Occipital lobe (tissue), 2 donors: ENCODE data around the gene ZCCHC24. TPM values are rescaled to one million over a fixed set of nuclear protein-coding genes. Genes with fewer than 3 reads are reported as not detected.
"Not testable (repeated sequence)": the region's sequence is repeated elsewhere in the genome, so short reads cannot be mapped to it uniquely, and the experiment has no call there.

Experiments used
- DNase-seq: peaks from one replicate; lab custom pipeline; 2025; lab: John Stamatoyannopoulos, UW
- total RNA-seq: library from RNA; depleted of rRNA; stranded (reverse); fragments of >200 nt; gene quantifications from one replicate; pipeline ENCODE4 v1.2.3, GENCODE V29; 2014

ZCCHC24 gene
- total RNA-seq, 1 donor from 2014 or later, result 6.2 TPM

DNA sequence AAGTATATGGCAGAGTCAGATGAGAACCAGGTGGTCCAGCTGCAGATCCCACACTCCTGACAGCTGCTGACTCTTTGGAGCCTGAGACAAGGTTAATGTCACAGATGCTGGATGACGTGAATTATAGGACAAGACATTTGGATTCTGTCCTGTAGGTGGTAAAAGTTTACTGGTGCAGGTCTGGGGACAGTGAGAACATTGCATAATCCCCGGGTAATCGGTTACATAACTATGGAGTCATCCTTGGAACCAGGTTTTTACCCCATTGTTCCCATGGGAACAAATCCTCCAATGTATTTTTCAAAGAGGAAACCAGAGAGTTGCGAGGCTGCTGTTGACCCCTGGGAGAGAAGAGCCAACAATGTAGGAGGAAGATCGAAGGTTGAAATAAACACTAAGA lies 27.5 kb upstream of the ZCCHC24 start:
- no peak for DNase-seq

- DNase-seq, result no peak
These were observed 27.0 kb upstream of the ZCCHC24 start for GRCh38 chr10:79472449-79472848.

GRCh38 chr10:79471776-79472175 lies 26.4 kb upstream of the ZCCHC24 start:
- DNase-seq, result no peak

GRCh38 chr10:79470096-79470495 lies 24.7 kb upstream of the ZCCHC24 start:
- no peak for DNase-seq

DNA sequence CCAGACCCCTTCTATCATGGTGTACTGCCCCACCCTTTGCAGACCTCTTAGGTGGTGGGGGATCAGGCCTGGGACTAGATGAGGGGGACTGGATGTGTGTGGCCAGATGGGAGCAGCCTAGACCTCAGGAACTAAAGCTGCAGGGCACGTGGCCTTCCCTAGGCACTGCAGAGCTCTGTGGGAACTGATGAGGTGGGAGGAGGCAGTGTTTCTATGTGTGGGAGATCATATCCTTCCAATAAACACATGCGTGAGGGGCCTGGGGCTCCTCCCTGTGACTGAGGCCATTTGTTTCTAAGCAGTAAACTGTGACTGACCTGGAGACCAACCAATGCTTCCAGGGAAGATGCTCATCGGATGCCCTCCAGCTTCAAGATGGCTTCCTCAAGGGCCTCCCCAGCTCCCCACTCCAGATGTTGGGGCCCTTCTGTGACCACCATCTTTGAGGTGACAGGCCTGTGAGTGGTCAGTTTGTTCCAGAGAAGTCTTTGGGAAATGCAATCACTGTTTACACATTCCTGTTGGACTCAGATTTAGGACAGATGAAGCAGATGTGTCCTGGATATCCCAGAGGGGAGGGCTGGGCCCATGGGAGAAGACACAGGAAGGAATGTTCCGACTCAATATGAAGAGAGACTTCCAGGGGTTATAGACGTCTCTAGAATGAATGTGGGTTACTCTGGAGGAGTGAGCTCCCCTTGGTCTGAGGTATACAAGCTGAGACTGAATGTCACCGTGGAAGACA lies 23.6 kb upstream of the ZCCHC24 start:
- DNase-seq, result no peak

DNA sequence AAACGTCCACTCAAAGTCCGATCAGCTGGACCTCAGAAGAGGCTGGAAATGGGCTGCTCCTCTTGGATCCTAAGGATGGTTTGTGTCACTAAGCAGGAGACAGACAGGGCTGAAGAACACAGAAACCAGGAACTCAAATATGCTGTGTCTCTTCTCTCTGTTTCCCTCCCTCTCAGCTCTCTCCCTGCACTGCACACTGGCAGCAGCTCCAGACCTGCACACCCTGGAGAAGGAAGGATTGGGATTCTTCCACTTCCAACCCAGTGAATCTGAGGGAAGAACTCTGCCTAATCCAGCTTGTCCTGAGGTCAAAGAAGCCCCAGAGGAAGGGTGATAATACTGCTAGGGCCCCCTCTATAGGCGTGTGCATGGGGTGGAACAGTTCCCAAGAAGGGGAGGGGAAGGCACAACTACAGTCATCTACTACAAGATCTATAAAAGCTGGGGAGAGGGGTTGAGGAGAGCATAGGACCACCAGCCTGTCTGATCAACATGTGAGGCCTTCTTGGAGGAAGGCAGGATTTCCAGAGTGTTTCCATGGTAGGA lies 22.7 kb upstream of the ZCCHC24 start:
- no peak for DNase-seq

GRCh38 chr10:79465341-79465740 lies 19.9 kb upstream of the ZCCHC24 start:
- DNase-seq, result no peak

DNA sequence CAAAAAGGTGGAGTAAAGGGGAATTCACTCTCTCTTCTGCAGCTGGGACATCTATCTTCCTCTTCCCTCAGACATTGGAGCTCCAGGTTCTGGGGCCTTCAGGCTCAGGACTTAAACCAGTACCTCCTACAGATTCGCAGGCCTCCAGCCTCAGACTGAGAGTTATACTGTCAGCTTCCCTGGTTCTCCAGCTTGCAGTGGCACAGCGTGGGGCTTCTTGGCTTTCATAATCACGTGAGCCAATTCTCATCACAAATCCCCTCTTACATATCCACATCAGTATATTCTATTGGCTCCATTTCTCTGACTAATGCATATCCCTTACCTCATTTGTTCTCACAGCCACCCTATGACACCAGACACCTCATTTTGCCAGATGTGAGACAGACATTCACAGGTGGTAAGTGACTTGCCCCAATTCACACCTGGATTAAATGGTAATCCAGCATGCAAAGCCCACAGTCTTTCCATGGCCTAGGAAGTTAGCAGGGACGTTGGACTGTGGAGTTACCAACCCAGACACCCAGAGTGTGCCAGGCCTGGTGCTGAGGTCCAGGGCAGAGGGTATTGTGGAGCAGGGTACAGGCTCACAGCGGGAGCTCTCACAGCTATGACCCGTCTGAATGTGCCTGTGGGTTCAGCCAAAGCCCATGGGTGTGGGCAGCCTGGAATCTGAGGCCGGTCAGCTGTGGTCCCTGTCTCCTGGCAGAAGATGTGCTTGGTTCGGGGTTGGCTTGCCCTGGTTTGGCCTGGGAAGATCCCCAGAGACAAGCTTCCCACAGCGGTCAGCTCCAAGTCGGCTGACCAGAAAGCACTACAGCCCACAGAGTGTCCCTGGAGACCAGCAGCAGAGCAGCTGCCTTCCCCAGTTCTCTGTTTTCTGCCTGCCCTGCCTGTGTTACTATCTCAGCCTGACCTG lies 18.4 kb upstream of the ZCCHC24 start:
- DNase-seq, result no peak

- DNase-seq, result no peak
These were observed 15.3 kb upstream of the ZCCHC24 start for GRCh38 chr10:79460687-79461086.

DNA sequence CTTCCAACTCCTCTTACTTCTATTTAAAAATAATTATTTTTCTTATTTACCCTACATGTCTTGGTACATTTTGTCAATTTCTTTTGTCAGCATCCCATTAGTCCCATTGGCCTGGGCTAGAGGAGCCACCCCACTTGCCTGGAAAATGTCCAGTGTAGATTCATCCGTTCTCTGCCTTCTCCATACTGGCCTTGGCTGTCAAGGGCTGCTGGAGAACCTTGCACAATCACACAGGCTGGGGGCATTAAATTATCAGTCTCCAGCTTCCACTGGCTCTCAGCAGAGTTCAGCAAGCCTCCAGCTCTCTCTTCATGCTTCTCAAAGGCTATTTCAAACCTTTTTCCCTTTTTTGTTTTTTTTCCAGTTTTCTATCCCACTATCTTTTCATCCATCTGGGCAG lies 13.8 kb upstream of the ZCCHC24 start:
- no peak for DNase-seq

DNA sequence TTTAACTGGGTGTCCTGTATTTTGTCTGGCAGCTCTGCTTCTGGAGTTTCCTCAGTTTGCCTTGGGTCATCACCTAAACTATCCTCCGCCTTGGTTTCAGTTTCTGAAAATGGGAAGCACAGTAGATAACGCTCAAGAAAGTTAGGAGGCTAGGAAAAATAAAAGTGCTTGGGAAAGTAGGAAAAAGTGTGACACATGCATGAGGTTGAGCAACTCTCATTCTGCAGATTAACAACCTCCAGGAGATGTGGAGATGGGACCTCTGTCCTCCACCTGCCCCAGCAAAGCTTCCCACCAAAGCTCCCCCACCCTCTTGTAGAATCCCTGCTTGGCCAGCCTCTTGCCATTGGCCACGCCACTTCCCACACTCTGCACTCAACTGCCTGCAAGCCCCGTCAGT lies 13.1 kb upstream of the ZCCHC24 start:
- no peak for DNase-seq

- DNase-seq, result no peak
These were observed 11.9 kb upstream of the ZCCHC24 start for GRCh38 chr10:79457256-79457785.

GRCh38 chr10:79454259-79454658 lies 8.8 kb upstream of the ZCCHC24 start:
- no peak for DNase-seq

DNA sequence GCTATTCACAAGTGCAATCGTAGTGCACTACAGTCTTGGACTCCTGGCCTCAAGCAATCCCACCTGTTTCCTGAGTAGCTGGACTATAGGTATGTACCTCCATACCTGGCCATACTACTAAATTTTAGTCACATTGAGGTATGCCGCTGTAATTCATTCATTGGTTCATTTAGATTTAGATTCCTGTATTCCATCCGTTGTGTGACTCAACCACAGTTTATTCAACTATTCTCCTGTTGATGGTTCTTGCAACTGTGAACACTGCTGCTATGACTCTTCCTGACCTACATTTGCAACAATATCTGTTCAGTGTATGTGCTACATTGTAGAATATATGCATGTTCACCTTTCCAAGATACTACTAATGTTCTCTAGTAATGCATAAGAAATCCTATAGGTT lies 8.0 kb upstream of the ZCCHC24 start:
- no peak for DNase-seq

GRCh38 chr10:79452174-79452611 lies 6.8 kb upstream of the ZCCHC24 start:
- DNase-seq, result no peak

GRCh38 chr10:79451046-79451699 lies 5.7 kb upstream of the ZCCHC24 start:
- DNase-seq, result no peak

DNA sequence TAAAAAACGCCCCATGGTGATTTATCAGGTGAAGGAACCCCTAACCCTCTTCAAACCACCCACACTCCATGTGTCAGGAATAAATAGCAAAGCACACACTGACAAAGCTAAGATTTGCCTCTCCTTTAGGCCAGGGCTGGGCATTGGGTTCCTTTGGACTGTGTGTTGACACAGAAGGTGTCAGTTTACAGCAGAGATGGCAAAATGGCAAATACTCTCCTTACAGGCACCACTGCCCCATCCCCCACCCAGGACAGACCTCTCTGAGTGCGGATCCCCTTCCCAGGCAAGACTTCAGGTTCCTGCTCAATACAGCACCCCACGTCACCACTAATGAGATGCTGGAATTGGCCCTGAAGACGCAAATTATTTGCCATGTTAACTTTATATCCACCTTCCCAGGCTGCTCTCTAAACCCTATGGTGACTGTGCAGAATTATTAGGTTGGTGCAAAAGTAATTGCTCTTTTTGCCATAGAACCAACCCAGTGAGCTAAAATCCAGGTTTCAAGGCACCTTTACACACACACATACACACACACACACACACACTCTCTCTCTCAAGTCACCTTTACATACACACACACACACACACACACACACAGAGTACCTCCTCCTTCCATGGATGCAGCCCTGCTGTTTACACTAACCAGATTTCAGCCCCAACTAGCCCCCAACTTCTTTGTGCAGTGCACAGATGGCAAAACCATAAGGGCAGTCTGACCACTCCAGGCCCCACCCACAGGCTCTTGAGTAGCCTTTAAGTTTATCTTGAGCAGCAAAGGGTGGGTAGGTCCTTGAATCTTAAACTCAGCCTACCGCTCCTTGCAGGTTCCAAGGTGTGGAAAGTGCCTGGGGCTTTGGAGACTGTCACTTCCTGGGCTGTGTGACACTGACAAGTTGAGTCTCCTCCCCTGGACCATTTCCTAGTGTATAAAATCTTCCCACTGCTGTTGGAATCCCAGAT lies 4.0 kb upstream of the ZCCHC24 start:
- DNase-seq, result no peak

- DNase-seq, result no peak
These were observed 3.3 kb upstream of the ZCCHC24 start for GRCh38 chr10:79448732-79449049.

GRCh38 chr10:79447911-79448731 lies 2.7 kb upstream of the ZCCHC24 start:
- no peak for DNase-seq

GRCh38 chr10:79447249-79447648 lies 1.8 kb upstream of the ZCCHC24 start:
- DNase-seq, result not testable (repeated sequence)
